H1 (cell line): ENCODE measurements around the gene SCO2. TPM values are rescaled to one million over a fixed set of nuclear protein-coding genes. Genes with fewer than 3 reads are reported as not detected.

Experiments used
- CEBPB ChIP-seq: IDR thresholded peaks from 2 replicates; pipeline ENCODE4 v1.6.1; 2012; ENCODE audit warnings: low read depth, low read length
- NANOG ChIP-seq: IDR thresholded peaks from 2 replicates; pipeline ENCODE4 v1.6.1; 2011; ENCODE audit warnings: low read length, low read depth, mild to moderate bottlenecking, inconsistent platforms; ENCODE audit not compliant: insufficient read depth, poor library complexity, severe bottlenecking
- RAD21 ChIP-seq, 2 experiments: IDR thresholded peaks in 1 of 2; conservative IDR thresholded peaks in 1 of 2; 2 replicates each; pipeline ENCODE4 v1.6.1; 2011; ENCODE audit warnings: low read depth in 2 of 2, low read length in 2 of 2, improper control_type of control experiment in 1 of 2, inconsistent platforms in 1 of 2, mild to moderate bottlenecking in 1 of 2, moderate library complexity in 1 of 2
- SIX5 ChIP-seq: IDR thresholded peaks from 2 replicates; pipeline ENCODE4 v1.6.1; 2011; ENCODE audit warnings: mild to moderate bottlenecking, low read depth, low read length
- polyA plus RNA-seq, 7 experiments: library from polyadenylated mRNA; depleted of rRNA in 3 of 7; stranded (reverse) in 5 of 7; unstranded in 2 of 7; fragments of >200 nt in 5 of 7; fragments of 200-250 nt in 2 of 7; gene quantifications; 1 replicate in 5 of 7; 2 replicates in 1 of 7; 4 replicates in 1 of 7; pipeline versions ENCODE4 v1.2.1 to v1.2.3, GENCODE V29; 2011 to 2013; ENCODE audit warnings: missing spikeins in 2 of 7, mixed read lengths in 2 of 7
- total RNA-seq: library from RNA; stranded (reverse); fragmentation: NEBNext Ultra II Directional; extraction: Animal tissue kit (Norgen Biotek cat#: 25700); gene quantifications from 2 replicates; pipeline ENCODE4 v1.2.1, GENCODE V29; 2021

SCO2 gene
- total and polyA plus RNA-seq, 2 of the 8 experiments (the other 6 are each of a cell fraction or from before 2014, with no cell fraction given), result 2.0 TPM; not detected in 1

- TF ChIP-seq SIX5 (no peak), NANOG (no peak), RAD21 (IDR thresholded peaks at IDR 0.05 in 1 of 2, conservative IDR thresholded peaks at IDR 0.05 in 1 of 2; ENCODE audit: low read depth in 2 of 2, low read length in 2 of 2) (no peak), CEBPB (no peak)
- TF ChIP-seq, all 59 proteins: peak for 0
Observed at GRCh38 chr22:50536226-50536625, 10.8 kb upstream of the SCO2 start (continued).
